Ovary (tissue), 3 donors: Measurements from ENCODE around the gene C2CD3.

Source experiments
- EP300 ChIP-seq: sonication (generic); formaldehyde crosslinking; IDR thresholded peaks from one replicate; pipeline ENCODE4 v1.6.1; 2017; ENCODE audit warnings: antibody characterized with exemption
- POLR2A ChIP-seq: fragments of 450-650 bp; IDR thresholded peaks from one replicate; pipeline ENCODE4 v1.6.1; 2017; ENCODE audit warnings: antibody characterized with exemption, mild to moderate bottlenecking, moderate library complexity
- TF ChIP-seq, protein P1 (sequence below), 3 donors: fragments of 450-650 bp in 2 of 3; fragments of 200-600 bp in 1 of 3; IDR thresholded peaks; one replicate each; pipeline versions ENCODE4 v1.5.1 to v1.8.0; 2016 to 2022; ENCODE audit warnings: antibody characterized with exemption in 3 of 3, mild to moderate bottlenecking in 1 of 3
- donor health status: DM: no; HTN: no; CAD: no.

- TF ChIP-seq EP300 (no peak), POLR2A (no peak)
- TF ChIP-seq, protein P1, sequence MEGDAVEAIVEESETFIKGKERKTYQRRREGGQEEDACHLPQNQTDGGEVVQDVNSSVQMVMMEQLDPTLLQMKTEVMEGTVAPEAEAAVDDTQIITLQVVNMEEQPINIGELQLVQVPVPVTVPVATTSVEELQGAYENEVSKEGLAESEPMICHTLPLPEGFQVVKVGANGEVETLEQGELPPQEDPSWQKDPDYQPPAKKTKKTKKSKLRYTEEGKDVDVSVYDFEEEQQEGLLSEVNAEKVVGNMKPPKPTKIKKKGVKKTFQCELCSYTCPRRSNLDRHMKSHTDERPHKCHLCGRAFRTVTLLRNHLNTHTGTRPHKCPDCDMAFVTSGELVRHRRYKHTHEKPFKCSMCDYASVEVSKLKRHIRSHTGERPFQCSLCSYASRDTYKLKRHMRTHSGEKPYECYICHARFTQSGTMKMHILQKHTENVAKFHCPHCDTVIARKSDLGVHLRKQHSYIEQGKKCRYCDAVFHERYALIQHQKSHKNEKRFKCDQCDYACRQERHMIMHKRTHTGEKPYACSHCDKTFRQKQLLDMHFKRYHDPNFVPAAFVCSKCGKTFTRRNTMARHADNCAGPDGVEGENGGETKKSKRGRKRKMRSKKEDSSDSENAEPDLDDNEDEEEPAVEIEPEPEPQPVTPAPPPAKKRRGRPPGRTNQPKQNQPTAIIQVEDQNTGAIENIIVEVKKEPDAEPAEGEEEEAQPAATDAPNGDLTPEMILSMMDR (IDR thresholded peaks at IDR 0.05) = no peak
Measured at GRCh38 chr11:73972620-73973449, 198.0 kb downstream of the C2CD3 start.
